Loucy (cell line): ENCODE results near the gene KRTAP4-7.

ENCODE experiments used
- CTCF ChIP-seq: fragments of 200-600 bp; sonication (generic); conservative IDR thresholded peaks from 2 replicates; pipeline ENCODE4 v1.5.1; 2014; ENCODE audit warnings: mild to moderate bottlenecking, antibody characterized with exemption, low read length
- EZH2phosphoT487 ChIP-seq: fragments of 200-600 bp; IDR thresholded peaks from 2 replicates; pipeline ENCODE4 v1.6.1; 2018; ENCODE audit warnings: antibody characterized with exemption, mild to moderate bottlenecking, moderate library complexity, borderline replicate concordance

DNA sequence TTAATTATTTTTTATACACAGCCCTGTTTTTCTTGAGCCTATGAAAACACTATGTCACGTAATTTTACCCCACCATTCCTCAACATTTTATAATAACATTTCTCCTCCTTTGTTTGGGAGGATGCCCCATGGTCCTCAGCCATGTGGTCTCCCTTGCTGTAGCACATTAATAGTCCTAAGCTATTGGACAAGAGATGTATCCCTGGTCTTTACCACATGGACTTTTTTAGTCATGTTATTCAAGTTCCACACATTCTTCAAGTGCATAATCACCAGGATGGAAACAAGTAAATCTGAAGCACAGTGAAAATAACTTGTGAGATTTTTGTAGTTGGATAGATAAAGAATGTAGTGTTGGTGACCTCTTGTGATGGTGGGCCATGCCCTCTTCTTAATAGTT lies 22.0 kb upstream of the KRTAP4-7 start:
- no peak for TF ChIP-seq CTCF
- TF ChIP-seq EZH2phosphoT487, result no peak
